ENCODE measurements around the gene ALDH1A1.

- TF ChIP-seq, protein P1, sequence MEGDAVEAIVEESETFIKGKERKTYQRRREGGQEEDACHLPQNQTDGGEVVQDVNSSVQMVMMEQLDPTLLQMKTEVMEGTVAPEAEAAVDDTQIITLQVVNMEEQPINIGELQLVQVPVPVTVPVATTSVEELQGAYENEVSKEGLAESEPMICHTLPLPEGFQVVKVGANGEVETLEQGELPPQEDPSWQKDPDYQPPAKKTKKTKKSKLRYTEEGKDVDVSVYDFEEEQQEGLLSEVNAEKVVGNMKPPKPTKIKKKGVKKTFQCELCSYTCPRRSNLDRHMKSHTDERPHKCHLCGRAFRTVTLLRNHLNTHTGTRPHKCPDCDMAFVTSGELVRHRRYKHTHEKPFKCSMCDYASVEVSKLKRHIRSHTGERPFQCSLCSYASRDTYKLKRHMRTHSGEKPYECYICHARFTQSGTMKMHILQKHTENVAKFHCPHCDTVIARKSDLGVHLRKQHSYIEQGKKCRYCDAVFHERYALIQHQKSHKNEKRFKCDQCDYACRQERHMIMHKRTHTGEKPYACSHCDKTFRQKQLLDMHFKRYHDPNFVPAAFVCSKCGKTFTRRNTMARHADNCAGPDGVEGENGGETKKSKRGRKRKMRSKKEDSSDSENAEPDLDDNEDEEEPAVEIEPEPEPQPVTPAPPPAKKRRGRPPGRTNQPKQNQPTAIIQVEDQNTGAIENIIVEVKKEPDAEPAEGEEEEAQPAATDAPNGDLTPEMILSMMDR (IDR thresholded peaks at IDR 0.05; ENCODE audit: low read depth, low read length), result no peak
- no peak for TF ChIP-seq POLR2A (IDR thresholded peaks at IDR 0.05; ENCODE audit: extremely low read depth, insufficient read length)
- TF ChIP-seq MYC (IDR thresholded peaks at IDR 0.05; ENCODE audit: low read depth, low read length), result no peak
Measured at GRCh38 chr9:72955571-72955970, 2.7 kb upstream of the ALDH1A1 start.

Data from NB4 (cell line).